Glutamatergic neuron (in vitro differentiated cells): ENCODE results near the gene SYNDIG1L. TPM values are rescaled to one million over a fixed set of nuclear protein-coding genes. Genes with fewer than 3 reads are reported as not detected.

ENCODE experiments used
- DNase-seq: peaks from one replicate; pipeline ENCODE4 v3.0.0; 2022
- H3K27ac Mint-ChIP-seq: one replicate; pipeline ENCODE4 v1.8.0; 2020; ENCODE audit warnings: mild to moderate bottlenecking, mixed read lengths, inconsistent platforms; ENCODE audit not compliant: unreplicated experiment
- H3K27me3 Mint-ChIP-seq: one replicate; pipeline ENCODE4 v1.8.0; 2020; ENCODE audit warnings: mild to moderate bottlenecking, moderate library complexity, mixed read lengths, inconsistent platforms; ENCODE audit not compliant: unreplicated experiment
- H3K36me3 Mint-ChIP-seq: one replicate; pipeline ENCODE4 v1.8.0; 2020; ENCODE audit warnings: mild to moderate bottlenecking, mixed read lengths, inconsistent platforms; ENCODE audit not compliant: unreplicated experiment
- H3K4me1 Mint-ChIP-seq: one replicate; pipeline ENCODE4 v1.8.0; 2020; ENCODE audit warnings: mild to moderate bottlenecking, low read depth, mixed read lengths, inconsistent platforms; ENCODE audit not compliant: unreplicated experiment
- H3K4me3 Mint-ChIP-seq: one replicate; pipeline ENCODE4 v1.8.0; 2020; ENCODE audit warnings: mild to moderate bottlenecking, mixed read lengths, inconsistent platforms; ENCODE audit not compliant: unreplicated experiment
- H3K9me3 Mint-ChIP-seq: one replicate; pipeline ENCODE4 v1.8.0; 2020; ENCODE audit warnings: mild to moderate bottlenecking, moderate library complexity, mixed read lengths, inconsistent platforms; ENCODE audit not compliant: unreplicated experiment
- total RNA-seq: library from RNA; stranded (reverse); fragmentation: NEBNext Ultra II Directional; extraction: Animal tissue kit (Norgen Biotek cat#: 25700); gene quantifications from one replicate; pipeline ENCODE4 v1.2.1, GENCODE V29; 2021; ENCODE audit not compliant: unreplicated experiment
- TF ChIP-seq, protein P1 (sequence below): fragments of 200-600 bp; sonication (generic); IDR thresholded peaks from one replicate; pipeline ENCODE4 v1.5.0; 2021; ENCODE audit not compliant: partially characterized antibody, unreplicated experiment

The SYNDIG1L gene
- total RNA-seq, 1 donor from 2014 or later = 1.5 TPM

DNA sequence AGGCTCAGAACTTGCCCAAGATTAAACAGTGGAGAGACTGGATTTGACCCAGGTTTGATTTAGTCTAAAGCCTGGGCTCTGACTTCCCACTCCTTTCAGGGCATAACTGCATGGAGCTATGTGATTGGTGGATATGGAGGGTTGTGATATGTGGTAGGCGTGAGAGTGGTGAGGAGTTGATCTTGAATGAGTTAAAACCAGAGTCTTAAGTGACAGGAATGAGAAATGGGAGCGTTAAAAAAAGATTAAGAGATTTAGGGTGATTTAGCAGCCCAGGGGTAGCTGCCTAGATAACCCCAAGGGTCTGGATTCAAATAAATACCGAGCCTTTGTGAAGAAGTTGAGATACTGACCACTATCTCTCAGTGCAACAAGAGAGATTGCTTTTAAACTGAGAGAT, 8.4 kb downstream of the SYNDIG1L start:
- no peak overlapping the region for H3K4me3 Mint-ChIP-seq
- peaks cover 3% of the 10 kb centered on the region for H3K27me3 Mint-ChIP-seq
- DNase-seq = no peak
- H3K9me3 Mint-ChIP-seq = no peaks in the 10 kb centered on the region
- H3K4me1 Mint-ChIP-seq = peaks cover 32% of the 10 kb centered on the region
- H3K36me3 Mint-ChIP-seq = no peaks in the 10 kb centered on the region
- no peak overlapping the region for H3K27ac Mint-ChIP-seq
- TF ChIP-seq, protein P1, sequence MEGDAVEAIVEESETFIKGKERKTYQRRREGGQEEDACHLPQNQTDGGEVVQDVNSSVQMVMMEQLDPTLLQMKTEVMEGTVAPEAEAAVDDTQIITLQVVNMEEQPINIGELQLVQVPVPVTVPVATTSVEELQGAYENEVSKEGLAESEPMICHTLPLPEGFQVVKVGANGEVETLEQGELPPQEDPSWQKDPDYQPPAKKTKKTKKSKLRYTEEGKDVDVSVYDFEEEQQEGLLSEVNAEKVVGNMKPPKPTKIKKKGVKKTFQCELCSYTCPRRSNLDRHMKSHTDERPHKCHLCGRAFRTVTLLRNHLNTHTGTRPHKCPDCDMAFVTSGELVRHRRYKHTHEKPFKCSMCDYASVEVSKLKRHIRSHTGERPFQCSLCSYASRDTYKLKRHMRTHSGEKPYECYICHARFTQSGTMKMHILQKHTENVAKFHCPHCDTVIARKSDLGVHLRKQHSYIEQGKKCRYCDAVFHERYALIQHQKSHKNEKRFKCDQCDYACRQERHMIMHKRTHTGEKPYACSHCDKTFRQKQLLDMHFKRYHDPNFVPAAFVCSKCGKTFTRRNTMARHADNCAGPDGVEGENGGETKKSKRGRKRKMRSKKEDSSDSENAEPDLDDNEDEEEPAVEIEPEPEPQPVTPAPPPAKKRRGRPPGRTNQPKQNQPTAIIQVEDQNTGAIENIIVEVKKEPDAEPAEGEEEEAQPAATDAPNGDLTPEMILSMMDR = no peak

DNA sequence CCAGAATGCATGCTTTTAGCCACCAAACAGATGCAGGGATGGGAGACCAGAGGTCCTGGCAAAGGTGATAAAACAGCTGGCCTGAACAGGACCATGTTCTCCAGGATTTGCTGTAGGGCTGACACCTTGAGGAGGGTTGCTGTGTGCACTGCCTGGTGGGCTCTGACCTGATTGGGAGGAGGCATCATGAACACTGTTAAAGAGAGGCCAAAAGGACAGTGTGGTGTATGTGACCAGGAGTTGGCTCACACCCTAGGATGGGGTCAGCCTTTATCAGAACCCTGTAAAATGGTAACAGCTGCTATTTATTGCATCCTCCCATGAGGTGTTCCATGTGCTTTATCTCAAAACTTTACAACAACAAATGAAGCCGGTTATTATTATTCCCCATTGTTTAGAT, 8.8 kb downstream of the SYNDIG1L start:
- no peak for DNase-seq
- Mint-ChIP-seq H3K9me3 (no peaks in the 10 kb centered on the region), H3K36me3 (no peaks in the 10 kb centered on the region), H3K4me3 (no peak overlapping the region), H3K4me1 (peaks cover 32% of the 10 kb centered on the region), H3K27ac (no peak overlapping the region), H3K27me3 (peaks cover 3% of the 10 kb centered on the region)
- TF ChIP-seq, protein P1 = no peak

DNA sequence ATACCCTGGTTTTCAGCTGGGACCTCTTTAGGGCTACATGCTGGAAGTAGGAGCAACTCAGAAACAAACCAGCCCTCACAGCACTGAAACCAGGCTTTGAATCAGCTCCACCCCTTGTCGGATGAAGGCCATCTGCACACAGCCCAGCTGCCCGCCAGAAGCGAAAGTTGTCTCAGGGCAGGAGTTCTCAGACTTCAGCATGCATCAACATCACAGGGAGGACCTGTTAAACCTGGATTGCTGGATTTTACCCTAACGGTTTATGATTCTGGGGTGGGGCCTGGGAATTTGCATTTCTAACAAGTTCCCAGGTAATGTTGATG, 10.9 kb downstream of the SYNDIG1L start:
- DNase-seq = peak; percentile 62
- Mint-ChIP-seq H3K9me3 (no peaks in the 10 kb centered on the region), H3K4me1 (peaks cover 22% of the 10 kb centered on the region), H3K4me3 (no peak overlapping the region), H3K27ac (peak overlapping the region; percentile 71), H3K36me3 (no peaks in the 10 kb centered on the region), H3K27me3 (peaks cover 3% of the 10 kb centered on the region)
- TF ChIP-seq, protein P1 = no peak

DNA sequence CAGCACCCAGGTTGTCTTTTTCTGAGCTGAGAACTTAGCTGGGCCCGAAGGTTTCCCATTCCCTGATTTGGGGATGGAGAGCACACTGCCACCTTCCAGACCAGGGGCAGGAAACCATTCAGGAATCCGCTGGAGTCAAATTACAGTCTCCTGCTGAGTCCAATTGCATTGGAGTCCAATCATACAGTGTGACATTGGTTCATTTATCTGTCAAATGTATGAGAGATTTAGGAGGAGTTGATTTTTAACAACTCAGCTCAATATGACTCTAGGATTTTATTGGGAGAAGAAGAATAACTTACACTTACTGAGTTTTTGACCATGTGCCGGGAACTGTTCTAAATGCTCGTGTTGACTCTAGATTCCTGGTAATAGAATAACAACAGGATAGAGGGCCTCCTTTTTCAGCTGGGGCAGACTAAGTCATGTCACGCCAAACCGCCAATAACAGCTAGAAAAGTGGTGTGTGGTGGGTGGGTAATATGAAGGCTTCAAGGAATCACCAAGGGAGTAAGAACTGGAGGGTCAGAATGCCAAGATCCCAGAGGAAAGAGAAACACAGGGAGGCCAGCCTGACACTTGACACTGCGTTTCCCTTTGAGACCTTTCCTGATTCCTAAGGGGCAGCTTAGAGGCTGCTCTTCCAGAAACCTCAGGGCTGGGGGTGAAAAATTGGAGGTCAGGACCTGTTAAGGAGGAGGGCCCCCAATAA, 11.5 kb downstream of the SYNDIG1L start:
- Mint-ChIP-seq H3K4me3 (peak overlapping the region; percentile 2), H3K27ac (peak overlapping the region; percentile 71), H3K27me3 (peaks cover 3% of the 10 kb centered on the region), H3K36me3 (no peaks in the 10 kb centered on the region), H3K4me1 (peaks cover 22% of the 10 kb centered on the region), H3K9me3 (no peaks in the 10 kb centered on the region)
- no peak for DNase-seq
- TF ChIP-seq, protein P1 = no peak

DNA sequence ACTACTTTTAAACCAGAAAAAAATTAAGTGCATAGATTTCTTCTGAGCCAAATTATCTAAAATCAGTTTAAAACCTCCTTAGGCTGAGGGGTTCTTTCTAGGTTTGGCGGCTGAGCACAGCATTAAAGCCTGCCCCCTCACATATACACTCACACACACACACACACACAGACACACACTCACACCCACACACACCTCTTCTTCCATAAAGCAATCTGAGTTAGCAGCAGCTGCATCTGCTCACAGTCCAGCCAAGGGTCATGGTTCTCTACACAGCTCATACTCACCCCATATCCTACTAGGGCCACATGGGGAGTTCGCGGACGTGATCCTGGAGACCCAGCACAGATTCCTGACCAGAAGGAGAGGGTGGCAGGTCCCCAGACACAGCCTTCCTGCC, 12.4 kb downstream of the SYNDIG1L start:
- Mint-ChIP-seq H3K36me3 (no peaks in the 10 kb centered on the region), H3K27ac (no peak overlapping the region), H3K4me3 (no peak overlapping the region), H3K9me3 (no peaks in the 10 kb centered on the region), H3K4me1 (peaks cover 22% of the 10 kb centered on the region), H3K27me3 (peaks cover 3% of the 10 kb centered on the region)
- TF ChIP-seq, protein P1 = no peak
- no peak for DNase-seq
